ENCODE measurements around the gene OR1D2.
"Not testable (repeated sequence)": the region's sequence is repeated elsewhere in the genome, so short reads cannot be mapped to it uniquely, and the experiment has no call there.

The OR1D2 gene

GRCh38 chr17:3104322-3104721 lies at the start of gene OR1D2:
OR1D2 (minus strand) TSS chr17:3104422; CDS start chr17:3092996, 11,426 bp downstream.
- Histone ChIP-seq H3K9me3 (ENCODE audit: insufficient read depth, low read depth, low read length) (peaks cover 8% of the 10 kb centered on the region; the same call in 1 of the 2 replicates), H3K4me1 (ENCODE audit: insufficient read depth, low read length) (no peaks in the 10 kb centered on the region), H3K9ac (ENCODE audit: low read depth, low read length) (no peak within 1 kb of the TSS), H3K27ac (ENCODE audit: low read length) (no peak within 1 kb of the TSS), H3K36me3 (ENCODE audit: insufficient read depth, low read depth, low read length) (no peaks in the 10 kb centered on the region), H3K27me3 (ENCODE audit: insufficient read depth, low read length) (no peaks in the 10 kb centered on the region; the same call in 1 of the 2 replicates), H3K4me3 (ENCODE audit: low read length) (no peak within 1 kb of the TSS)

- not testable (repeated sequence) for H3K36me3 ChIP-seq (ENCODE audit: insufficient read depth, low read depth, low read length); H3K27ac ChIP-seq (ENCODE audit: low read length); H3K27me3 ChIP-seq (ENCODE audit: insufficient read depth, low read length); H3K4me3 ChIP-seq (ENCODE audit: low read length); H3K9me3 ChIP-seq (ENCODE audit: insufficient read depth, low read depth, low read length); H3K9ac ChIP-seq (ENCODE audit: low read depth, low read length); H3K4me1 ChIP-seq (ENCODE audit: insufficient read depth, low read length)
These were observed 33.3 kb upstream of the OR1D2 start for GRCh38 chr17:3137494-3137893.

- no peaks in the 10 kb centered on the region for H3K4me1 ChIP-seq (ENCODE audit: insufficient read depth, low read length)
These were observed 23.2 kb upstream of the OR1D2 start, which contains the start of gene OR1G1 for GRCh38 chr17:3127451-3127850. OR1G1 (minus strand) TSS chr17:3127551; CDS start chr17:3127551, 0 bp downstream.

GRCh38 chr17:3073850-3074249 lies 30.4 kb downstream of the OR1D2 start:
- H3K9ac ChIP-seq (ENCODE audit: low read depth, low read length); H3K4me1 ChIP-seq (ENCODE audit: insufficient read depth, low read length); H3K27me3 ChIP-seq (ENCODE audit: insufficient read depth, low read length); H3K36me3 ChIP-seq (ENCODE audit: insufficient read depth, low read depth, low read length); H3K9me3 ChIP-seq (ENCODE audit: insufficient read depth, low read depth, low read length); H3K27ac ChIP-seq (ENCODE audit: low read length); H3K4me3 ChIP-seq (ENCODE audit: low read length): not testable (repeated sequence)

More at GRCh38 chr17:3127451-3127850, 23.2 kb upstream of the OR1D2 start, which contains the start of gene OR1G1:
- no peak within 1 kb of the TSS for H3K9ac ChIP-seq (ENCODE audit: low read depth, low read length)
- no peak within 1 kb of the TSS for H3K27ac ChIP-seq (ENCODE audit: low read length)
- H3K36me3 ChIP-seq (ENCODE audit: insufficient read depth, low read depth, low read length): no peaks in the 10 kb centered on the region
- no peaks in the 10 kb centered on the region for H3K27me3 ChIP-seq (ENCODE audit: insufficient read depth, low read length)
- no peak within 1 kb of the TSS for H3K4me3 ChIP-seq (ENCODE audit: low read length)
- H3K9me3 ChIP-seq (ENCODE audit: insufficient read depth, low read depth, low read length): no peaks in the 10 kb centered on the region

- not testable (repeated sequence) for H3K27me3 ChIP-seq (ENCODE audit: insufficient read depth, low read length); H3K36me3 ChIP-seq (ENCODE audit: insufficient read depth, low read depth, low read length); H3K27ac ChIP-seq (ENCODE audit: low read length); H3K9ac ChIP-seq (ENCODE audit: low read depth, low read length); H3K4me1 ChIP-seq (ENCODE audit: insufficient read depth, low read length); H3K4me3 ChIP-seq (ENCODE audit: low read length); H3K9me3 ChIP-seq (ENCODE audit: insufficient read depth, low read depth, low read length)
These were observed 39.0 kb downstream of the OR1D2 start for GRCh38 chr17:3065192-3065591.

GRCh38 chr17:3063507-3063906 lies 40.7 kb downstream of the OR1D2 start, which contains the start of gene OR1D5:
OR1D5 (minus strand) TSS chr17:3063607; CDS start chr17:3063607, 0 bp downstream.
- not testable (repeated sequence) for H3K27ac ChIP-seq (ENCODE audit: low read length); H3K9ac ChIP-seq (ENCODE audit: low read depth, low read length); H3K36me3 ChIP-seq (ENCODE audit: insufficient read depth, low read depth, low read length); H3K4me1 ChIP-seq (ENCODE audit: insufficient read depth, low read length); H3K9me3 ChIP-seq (ENCODE audit: insufficient read depth, low read depth, low read length); H3K27me3 ChIP-seq (ENCODE audit: insufficient read depth, low read length); H3K4me3 ChIP-seq (ENCODE audit: low read length)

GRCh38 chr17:3062824-3063377 lies 41.3 kb downstream of the OR1D2 start:
- not testable (repeated sequence) for H3K36me3 ChIP-seq (ENCODE audit: insufficient read depth, low read depth, low read length); H3K4me3 ChIP-seq (ENCODE audit: low read length); H3K9me3 ChIP-seq (ENCODE audit: insufficient read depth, low read depth, low read length); H3K9ac ChIP-seq (ENCODE audit: low read depth, low read length); H3K27me3 ChIP-seq (ENCODE audit: insufficient read depth, low read length); H3K27ac ChIP-seq (ENCODE audit: low read length); H3K4me1 ChIP-seq (ENCODE audit: insufficient read depth, low read length)

- H3K4me1 ChIP-seq (ENCODE audit: insufficient read depth, low read length); H3K27me3 ChIP-seq (ENCODE audit: insufficient read depth, low read length): not testable (repeated sequence)
These were observed 49.4 kb downstream of the OR1D2 start for GRCh38 chr17:3054868-3055267.

GRCh38 chr17:3049705-3050295 lies 54.4 kb downstream of the OR1D2 start:
- Histone ChIP-seq H3K36me3 (ENCODE audit: insufficient read depth, low read depth, low read length) (no peaks in the 10 kb centered on the region), H3K27me3 (ENCODE audit: insufficient read depth, low read length) (no peaks in the 10 kb centered on the region), H3K27ac (ENCODE audit: low read length) (no peak overlapping the region), H3K4me3 (ENCODE audit: low read length) (peak overlapping the region; percentile 75), H3K4me1 (ENCODE audit: insufficient read depth, low read length) (0 out of 2 replicates have a peak, but pooled peaks cover 3% of the 10 kb centered on the region), H3K9me3 (ENCODE audit: insufficient read depth, low read depth, low read length) (no peaks in the 10 kb centered on the region), H3K9ac (ENCODE audit: low read depth, low read length) (peak overlapping the region; percentile 84; the same call in 1 of the 2 replicates)

More at GRCh38 chr17:3054868-3055267, 49.4 kb downstream of the OR1D2 start:
- H3K27ac ChIP-seq (ENCODE audit: low read length); H3K9ac ChIP-seq (ENCODE audit: low read depth, low read length); H3K4me3 ChIP-seq (ENCODE audit: low read length); H3K9me3 ChIP-seq (ENCODE audit: insufficient read depth, low read depth, low read length); H3K36me3 ChIP-seq (ENCODE audit: insufficient read depth, low read depth, low read length): not testable (repeated sequence)

GRCh38 chr17:3048727-3049471 lies 55.3 kb downstream of the OR1D2 start:
- no peaks in the 10 kb centered on the region for H3K36me3 ChIP-seq (ENCODE audit: insufficient read depth, low read depth, low read length)
- H3K4me3 ChIP-seq (ENCODE audit: low read length): peak overlapping the region; percentile 75
- H3K27ac ChIP-seq (ENCODE audit: low read length): peak overlapping the region; percentile 27
- H3K4me1 ChIP-seq (ENCODE audit: insufficient read depth, low read length): 0 out of 2 replicates have a peak, but pooled peaks cover 3% of the 10 kb centered on the region
- peaks cover 8% of the 10 kb centered on the region for H3K9me3 ChIP-seq (ENCODE audit: insufficient read depth, low read depth, low read length)
- peak overlapping the region; percentile 84; the same call in 1 of the 2 replicates for H3K9ac ChIP-seq (ENCODE audit: low read depth, low read length)
- H3K27me3 ChIP-seq (ENCODE audit: insufficient read depth, low read length): no peaks in the 10 kb centered on the region

- Histone ChIP-seq H3K9me3 (ENCODE audit: insufficient read depth, low read depth, low read length) (peaks cover 19% of the 10 kb centered on the region), H3K9ac (ENCODE audit: low read depth, low read length) (no peak overlapping the region), H3K36me3 (ENCODE audit: insufficient read depth, low read depth, low read length) (no peaks in the 10 kb centered on the region), H3K27ac (ENCODE audit: low read length) (no peak overlapping the region), H3K4me1 (ENCODE audit: insufficient read depth, low read length) (0 out of 2 replicates have a peak, but pooled peaks cover 3% of the 10 kb centered on the region), H3K4me3 (ENCODE audit: low read length) (no peak overlapping the region), H3K27me3 (ENCODE audit: insufficient read depth, low read length) (no peaks in the 10 kb centered on the region)
These were observed 57.5 kb downstream of the OR1D2 start for GRCh38 chr17:3046753-3047152.

All from iPS-20b (cell line).